Stimulated activated CD8-positive, alpha-beta memory T cell treated with anti-CD3 and anti-CD28 coated beads, Interleukin-12 subunit alpha, Interleukin-12 subunit beta, amount 100 ng/mL, for 1 hour (primary cell): ENCODE results near the gene RGS19.
"Not testable (repeated sequence)": the region's sequence is repeated elsewhere in the genome, so short reads cannot be mapped to it uniquely, and the experiment has no call there.

Source experiments
- DNase-seq: peaks from one replicate; pipeline ENCODE4 v3.0.0-alpha.2; 2020; ENCODE audit warnings: low read depth

RGS19 gene

DNA sequence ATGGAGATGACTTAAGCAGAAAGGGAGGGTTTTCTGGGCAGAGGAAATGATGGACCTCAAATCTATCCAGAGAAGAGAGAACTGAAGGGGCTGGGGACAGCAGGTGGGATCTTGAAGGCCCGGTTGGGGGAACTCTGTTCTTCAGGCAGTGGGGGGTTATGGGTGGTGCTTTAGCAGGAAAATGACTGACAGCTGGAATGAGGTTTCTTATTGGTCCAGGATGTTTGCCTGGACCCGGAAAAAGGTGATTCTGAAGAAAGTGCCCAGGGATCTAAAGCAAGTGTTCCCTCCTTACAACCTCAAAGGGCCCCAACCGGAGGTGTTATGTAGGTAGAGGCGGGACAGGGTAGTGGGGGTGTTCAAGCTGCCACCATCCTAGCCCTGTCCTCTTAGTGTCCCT, 16.1 kb upstream of the RGS19 start:
- no peak for DNase-seq

DNA sequence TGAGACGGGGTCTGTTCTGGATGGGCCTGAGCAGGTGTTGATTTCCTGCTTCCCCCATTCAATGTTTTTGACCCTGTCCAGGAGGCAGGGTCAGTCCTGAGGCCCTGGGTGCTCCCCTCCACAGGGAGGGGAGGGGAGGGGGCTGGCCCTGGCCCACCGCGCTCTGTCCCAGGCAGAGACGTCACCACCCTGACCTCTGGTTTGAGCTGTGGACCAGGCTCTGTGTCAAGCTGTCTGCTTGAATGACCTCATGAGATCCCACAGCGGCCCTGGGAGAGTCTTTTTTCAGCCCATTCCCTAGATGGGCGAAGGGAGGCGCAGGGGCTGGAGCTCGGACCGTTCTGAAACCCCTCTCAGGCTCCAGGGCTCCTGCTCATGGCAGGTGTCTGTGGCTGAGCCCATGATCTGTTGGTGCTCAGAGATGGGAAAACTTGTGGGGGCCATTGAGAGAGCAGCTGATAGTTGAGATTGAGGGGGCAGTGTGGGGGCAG, 13.7 kb upstream of the RGS19 start:
- no peak for DNase-seq

DNA sequence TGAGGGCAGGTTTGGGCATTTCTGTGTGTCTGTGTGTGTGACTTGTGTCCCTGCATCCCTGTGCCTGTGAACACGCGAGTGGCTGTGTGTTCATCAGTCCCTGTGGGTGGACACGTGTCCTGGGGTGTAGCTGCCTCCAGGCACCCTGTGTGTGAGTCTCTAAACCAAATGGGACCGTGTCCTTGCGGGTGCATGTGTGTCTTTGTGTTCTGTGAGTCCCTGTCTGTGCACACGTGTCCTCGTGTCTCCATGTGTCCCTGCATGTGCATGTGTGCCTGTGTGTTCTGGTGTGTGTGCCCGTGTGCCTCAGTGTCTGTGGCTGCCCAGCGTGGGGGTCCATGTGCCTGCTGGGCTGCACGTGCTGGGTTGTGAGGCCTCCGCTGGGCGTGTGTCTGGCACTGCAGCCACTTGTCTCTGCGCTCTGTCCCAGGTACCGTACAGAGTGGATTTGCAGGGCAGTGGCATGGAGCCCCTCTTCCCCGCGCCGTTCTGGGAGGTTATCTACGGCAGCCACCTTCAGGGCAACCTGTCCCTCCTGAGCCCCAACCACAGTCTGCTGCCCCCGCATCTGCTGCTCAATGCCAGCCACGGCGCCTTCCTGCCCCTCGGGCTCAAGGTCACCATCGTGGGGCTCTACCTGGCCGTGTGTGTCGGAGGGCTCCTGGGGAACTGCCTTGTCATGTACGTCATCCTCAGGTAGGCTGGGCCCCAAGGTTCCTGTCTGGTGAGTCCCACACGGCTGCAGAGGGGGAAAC, 13.1 kb upstream of the RGS19 start:
- DNase-seq: no peak

DNA sequence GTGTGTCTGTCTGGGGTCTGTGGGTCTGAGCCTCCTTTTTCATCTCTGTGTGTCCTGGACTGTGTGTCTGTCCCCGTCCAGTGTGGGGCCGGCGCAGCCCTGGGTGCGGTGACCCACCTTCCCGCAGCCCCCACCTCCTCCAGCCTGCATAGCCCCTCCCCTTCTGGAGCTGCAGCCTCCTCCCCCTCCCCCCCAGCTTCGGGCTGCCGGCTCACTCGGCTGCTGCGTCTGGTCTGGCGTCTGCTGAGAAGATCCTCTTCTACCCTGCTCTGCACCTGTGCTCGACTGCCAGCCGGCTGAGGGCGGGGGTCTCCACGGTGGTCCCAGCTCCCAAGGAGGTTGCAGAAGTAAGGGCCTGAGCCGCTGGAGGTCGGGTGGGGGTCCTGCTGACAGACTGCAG, 12.5 kb upstream of the RGS19 start:
- DNase-seq: no peak

DNA sequence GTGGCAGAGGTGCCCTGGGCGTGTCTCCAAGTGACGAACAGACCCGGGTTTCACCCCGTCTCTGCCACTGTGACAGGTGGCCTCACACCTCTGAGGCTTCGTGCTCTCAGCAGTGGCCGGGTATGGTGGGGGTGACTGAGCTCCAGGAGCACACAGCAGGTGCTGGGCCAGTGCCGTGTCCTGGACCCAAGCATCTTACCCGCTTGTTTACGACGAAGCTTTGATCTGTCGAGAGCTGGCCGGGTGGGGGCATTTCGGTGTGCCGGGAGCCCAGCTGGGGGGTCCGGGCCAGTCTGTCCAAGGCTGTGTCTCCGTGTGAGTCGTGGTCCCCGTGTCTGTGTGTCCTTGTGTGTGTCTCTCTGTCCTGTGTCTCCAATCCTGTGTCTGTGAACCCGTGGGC, 12.0 kb upstream of the RGS19 start:
- DNase-seq: no peak

DNA sequence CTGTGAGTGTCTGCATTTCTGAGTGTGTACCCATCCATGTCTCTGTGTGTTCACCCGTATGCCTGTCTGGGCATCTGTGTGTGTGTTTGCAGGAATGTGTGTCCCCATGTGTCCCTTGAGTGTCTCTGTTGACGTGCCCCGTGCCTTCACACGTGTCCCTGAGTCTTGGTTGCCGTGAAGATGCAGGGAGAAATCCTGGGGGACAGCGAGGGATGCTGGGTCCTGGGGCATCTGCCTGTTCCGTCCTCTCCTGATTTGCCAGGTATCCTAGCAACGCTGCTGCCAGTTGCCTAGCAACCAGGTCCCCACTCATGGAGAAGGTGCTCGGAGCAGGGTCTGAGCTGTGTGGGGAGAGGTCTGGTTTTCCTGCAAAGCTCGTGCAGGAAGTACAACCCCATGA, 10.8 kb upstream of the RGS19 start:
- DNase-seq: no peak

DNA sequence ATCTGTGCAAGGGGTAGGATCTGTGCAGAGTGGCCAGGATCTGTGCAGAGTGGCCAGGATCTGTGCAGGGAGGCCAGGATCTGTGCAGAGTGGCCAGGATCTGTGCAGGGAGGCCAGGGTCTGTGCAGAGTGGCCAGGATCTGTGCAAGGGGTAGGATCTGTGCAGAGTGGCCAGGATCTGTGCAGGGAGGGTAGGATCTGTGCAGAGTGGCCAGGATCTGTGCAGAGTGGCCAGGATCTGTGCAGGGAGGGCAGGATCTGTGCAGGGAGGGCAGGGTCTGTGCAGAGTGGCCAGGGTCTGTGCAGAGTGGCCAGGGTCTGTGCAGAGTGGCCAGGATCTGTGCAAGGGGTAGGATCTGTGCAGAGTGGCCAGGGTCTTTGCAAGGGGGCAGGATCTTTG, 9.3 kb upstream of the RGS19 start:
- DNase-seq: not testable (repeated sequence)

DNA sequence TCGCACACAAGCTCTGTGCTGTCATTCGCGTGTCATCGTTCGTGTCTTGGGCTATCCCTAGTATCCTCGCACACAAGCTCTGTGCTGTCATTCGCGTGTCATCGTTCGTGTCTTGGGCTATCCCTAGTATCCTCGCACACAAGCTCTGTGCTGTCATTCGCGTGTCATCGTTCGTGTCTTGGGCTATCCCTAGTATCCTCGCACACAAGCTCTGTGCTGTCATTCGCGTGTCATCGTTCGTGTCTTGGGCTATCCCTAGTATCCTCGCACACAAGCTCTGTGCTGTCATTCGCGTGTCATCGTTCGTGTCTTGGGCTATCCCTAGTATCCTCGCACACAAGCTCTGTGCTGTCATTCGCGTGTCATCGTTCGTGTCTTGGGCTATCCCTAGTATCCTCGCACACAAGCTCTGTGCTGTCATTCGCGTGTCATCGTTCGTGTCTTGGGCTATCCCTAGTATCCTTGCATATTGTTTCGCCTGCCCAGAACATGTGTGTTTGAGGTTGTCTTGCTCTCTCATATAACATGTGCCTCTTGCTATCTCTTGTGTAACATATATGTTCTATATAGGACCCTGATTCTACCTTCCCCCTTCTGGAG, 8.0 kb upstream of the RGS19 start:
- not testable (repeated sequence) for DNase-seq

DNA sequence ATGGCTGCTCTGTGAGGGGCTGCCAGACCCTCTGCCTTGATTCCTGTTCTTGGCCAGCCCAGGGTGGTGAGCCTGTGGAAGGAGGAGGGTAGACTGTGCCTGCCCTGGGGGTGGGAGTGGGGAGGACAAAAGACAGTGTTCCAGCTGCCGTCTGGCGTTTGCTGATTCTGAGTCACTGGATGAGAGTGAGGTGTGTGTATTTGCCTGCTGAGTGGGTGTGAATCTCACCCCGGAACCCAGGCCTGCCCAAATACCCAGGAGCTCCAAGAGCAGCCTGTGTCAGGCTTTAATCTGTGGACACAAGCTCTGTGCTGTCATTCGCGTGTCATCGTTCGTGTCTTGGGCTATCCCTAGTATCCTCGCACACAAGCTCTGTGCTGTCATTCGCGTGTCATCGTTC, 7.5 kb upstream of the RGS19 start:
- no peak for DNase-seq

DNA sequence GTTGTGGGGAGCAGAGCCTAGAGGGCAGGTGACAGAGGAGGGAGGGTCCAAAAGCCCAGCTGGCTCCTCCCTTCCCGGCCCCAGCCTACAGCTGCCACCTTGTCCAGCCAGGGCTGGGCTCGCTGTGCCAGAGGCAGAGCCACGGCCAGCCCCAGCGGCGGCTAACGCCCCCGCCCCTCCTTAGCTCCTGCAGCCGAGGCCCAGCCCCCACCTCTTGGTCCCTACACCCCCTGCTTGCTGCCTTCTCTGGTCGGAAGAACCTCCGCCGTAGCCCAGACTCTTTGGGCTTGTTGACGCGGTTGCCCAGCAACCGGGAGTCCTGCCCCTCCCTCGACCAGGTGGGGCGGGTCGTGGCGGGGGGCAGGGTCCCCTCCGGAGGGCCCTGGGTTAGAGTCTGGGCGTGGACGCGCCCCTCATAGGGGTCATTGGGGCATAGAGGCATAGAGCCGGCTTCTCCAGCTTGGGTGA, 5.4 kb upstream of the RGS19 start:
- no peak for DNase-seq

DNA sequence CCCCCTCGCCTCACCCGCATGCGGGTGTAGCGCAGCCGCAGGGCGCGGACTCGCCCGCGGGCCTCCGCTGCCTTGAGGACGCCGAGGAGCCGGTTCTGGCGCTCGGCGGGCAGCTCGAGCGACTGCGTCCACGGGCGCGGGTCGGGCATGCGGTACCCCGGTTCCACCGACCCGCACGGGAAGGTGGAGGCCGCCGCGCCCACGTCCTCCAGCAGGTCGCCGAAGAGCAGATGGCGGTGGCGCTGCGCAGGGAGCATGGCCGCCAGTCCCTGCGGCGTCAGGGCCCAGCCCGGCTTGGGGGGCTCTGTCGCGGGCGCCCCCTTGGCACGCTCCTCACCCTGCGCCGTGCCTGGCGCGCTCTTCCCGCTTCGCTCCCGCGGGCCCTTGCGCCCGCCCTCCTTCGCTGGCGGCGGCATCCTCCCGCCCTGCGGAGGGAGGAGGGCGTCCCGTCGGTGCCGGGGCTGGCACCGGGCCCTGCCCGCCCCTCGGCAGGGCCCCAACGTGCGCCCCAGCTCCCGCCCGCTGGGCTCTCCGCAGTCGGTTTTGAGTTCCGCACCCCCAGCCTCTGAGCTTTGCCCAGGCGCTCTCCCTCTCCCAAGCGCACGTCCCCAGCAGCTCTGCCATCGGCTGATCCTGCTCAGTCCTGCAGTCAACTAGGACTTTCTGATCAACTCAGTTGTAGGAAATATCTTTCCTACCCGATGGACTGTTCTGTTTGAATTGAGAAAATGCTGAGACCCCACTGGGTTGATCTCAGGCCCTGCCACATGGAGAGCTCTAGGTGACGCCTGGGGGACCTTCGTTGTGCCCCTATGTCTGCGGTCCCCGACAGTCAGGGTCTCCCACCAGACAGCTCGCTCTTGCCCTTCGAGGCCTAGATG, 4.7 kb upstream of the RGS19 start, which contains the start of gene LKAAEAR1:
TSS of gene LKAAEAR1 (minus strand) at position 595 of the 881 bp plus-strand sequence. CDS start at position 416, 179 bp downstream.
- DNase-seq: no peak

DNA sequence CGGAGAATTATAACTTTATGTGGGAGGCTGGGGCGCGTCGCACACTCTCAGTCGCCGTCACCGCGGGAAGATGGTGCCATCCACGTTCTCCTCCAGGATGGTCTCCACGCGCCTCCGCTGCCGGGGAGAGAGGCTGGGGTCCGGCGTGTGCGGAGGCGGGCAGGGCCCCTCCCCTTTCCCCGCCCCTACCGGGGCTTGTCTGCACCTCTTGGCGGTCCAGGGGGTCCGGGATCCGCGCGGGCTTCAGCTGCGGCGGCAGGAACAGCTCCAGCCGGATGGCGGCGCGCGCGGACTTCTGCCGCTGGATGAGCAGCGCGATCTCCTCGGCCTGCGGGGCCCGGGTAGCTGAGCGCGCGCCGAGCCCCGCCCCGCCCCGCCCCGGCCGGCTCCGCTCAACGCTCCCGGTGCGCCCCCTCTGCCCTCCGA, 4.1 kb upstream of the RGS19 start:
- peak; percentile 35 for DNase-seq

DNA sequence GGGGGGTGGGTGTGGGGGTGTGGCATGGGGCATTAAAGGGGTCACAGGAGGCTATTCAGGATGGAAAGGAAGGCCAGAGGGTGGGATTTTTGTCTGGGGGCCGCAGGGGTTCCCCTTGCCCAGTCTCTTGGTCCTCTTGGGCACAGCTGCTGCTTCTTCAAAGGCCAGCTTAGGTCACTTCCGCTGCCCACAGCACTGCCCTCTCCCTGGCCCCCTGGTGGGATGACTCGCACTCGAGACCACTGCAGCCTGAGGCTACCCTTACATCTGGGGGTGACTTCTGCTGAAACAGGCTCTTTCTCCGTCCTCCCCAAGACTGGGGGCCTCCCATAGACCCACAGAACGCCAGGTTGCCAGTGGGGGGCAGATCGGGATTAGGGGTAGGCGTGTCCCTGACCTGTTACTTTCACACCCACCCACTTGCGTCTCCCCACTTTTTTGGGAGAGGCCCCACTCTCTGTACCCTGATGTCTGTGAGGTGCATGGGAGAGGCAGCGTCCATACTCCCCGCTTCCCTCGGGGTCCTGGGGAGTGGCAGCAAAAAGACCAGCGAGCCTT, 3.6 kb upstream of the RGS19 start:
- no peak for DNase-seq

DNA sequence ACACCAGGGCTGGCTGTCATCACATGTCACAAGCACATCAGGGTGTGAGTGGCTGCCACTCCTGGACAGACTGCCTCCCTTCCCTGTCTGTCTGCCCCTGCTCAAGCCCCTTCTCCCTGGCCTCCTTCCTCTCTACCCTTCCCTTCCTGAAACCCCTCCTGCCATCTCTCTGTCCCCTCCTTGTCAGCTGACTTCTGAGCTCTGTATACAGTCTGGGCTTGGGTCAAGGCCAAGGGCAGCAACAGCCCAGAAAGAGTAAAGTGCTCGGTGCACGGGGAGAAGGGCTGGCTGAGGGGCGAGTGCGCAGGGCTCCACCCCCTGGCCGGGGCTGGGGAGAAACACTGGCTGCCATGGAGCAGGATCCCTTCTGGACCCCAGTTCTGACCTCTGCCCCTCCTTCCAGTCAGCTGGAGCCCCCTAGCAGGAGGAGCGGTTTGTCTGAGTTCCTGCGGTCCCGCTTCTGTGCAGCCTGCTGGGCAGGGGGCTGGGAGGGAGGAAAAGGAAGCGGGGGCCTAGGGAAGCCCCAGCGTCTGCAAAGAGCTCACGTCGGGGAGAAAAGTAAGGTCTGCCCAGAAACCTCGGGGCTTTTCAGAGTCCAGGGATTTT, 2.9 kb upstream of the RGS19 start:
- no peak for DNase-seq

DNA sequence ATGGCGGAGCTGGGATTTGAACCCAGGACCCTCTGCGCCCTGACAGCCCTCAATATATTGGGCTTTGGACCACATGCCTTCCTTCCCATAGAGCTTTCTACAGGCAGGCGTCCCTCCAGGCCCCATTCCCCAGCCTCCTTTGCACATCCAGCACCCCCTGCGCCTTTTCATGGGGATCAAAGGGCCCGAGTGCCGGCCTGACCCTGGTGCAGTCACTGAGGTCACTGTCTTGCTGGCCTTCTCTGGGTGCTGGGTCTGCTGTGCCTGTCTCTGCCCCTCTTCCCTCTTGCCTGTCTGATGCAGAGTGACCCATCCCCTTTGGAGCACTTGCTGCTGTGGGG, 2.3 kb upstream of the RGS19 start:
- no peak for DNase-seq

DNA sequence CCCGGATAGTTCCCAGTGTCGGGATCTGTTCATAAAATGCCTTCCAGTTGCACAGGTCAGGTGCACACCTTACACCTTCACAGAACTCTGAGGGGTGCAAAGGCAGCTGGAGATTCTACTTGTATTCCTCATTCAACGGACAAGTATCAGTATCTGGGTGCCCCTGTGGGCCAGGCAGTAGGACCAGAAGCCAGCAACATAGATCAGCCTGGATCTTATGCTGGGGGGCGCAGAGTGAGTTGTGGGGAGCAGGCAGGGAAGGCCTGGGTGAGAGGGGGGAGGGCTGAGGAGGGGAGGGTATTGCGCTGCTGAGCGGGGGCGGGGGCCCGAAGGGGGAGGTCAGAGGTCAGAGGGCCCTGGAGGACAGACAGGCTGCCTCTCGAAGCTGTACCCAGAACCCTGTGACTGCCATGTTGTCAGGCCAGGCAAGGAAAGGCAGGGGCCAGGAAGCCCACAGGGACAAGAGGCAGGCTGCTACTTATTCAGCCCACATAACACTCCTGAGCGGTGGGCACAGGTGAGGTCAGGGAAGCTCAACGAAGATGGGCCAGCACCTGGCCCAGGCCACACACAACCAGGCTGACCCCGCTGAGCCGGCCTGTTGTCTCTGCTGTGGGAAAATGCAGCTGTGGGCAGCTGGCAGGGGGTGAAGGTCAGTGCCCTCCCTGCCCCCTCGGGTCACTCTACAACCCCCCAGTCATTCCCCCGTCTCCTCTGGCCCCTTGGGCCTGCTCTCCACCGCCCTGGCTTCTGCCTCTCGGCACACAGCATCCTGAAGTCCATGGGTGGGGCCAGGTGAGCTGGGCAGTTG, 1.7 kb upstream of the RGS19 start:
- no peak for DNase-seq

DNA sequence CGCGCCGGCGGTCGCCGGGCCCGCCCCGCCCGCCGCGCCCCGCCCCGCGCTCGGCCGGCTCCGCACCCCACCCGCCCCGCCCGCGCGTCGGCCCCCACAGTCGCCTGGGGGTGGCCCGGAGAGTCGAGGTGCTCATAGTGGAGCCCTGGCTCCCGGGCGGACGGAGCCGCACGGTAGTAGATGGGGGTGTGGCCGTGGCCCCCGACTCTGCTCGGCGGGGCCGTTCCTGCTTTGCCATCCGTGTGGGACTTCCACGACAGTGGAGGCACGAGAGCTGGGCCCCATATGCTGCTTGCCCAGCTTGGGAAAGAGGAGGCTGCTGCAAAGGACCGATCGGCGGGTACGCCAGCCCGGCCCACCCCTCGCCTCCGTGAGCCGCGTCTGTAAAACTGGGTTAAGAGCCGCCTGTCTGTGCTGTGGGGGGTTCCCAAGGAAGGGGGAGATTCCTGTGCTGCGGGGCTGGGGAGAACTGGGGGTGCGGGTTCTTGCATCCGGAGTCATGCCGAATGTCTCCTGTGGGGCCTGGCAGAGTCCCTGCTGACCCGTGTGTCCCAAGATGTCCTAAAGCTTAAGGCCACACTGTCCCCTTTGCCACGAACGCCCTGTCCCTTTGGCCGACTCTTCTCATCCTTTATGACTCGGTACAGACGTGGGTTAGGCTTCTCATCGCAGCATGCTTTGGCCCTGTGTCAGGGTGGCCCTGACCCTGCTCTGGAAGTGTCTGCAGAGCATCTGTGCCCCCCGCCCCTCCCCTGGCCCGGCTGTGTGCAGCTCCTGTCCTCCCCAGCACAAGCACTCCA, 895 bp upstream of the RGS19 start, which contains the start of gene OPRL1:
TSS of gene OPRL1 (plus strand) at position 70 of the 800 bp plus-strand sequence. CDS start 12,639 bp downstream, outside the sequence.
- no peak for DNase-seq

DNA sequence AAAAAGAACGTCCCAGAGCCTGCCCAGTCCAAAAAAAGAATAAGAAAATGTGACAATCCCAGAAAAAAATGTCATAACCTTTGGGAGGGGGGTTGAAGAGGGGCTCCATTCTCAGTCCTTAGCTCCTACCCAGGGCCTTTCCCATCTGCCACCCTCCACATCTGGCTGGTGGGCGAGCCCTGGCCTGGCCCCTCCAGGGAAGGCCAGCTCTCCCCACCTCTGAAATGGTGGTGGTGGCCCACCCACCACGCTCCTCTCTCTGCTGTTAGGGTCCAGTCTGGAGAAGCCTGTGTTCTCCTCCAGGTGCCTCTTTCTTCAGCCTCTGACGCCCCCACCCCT, 415 bp downstream of the RGS19 start:
- no peak for DNase-seq

DNA sequence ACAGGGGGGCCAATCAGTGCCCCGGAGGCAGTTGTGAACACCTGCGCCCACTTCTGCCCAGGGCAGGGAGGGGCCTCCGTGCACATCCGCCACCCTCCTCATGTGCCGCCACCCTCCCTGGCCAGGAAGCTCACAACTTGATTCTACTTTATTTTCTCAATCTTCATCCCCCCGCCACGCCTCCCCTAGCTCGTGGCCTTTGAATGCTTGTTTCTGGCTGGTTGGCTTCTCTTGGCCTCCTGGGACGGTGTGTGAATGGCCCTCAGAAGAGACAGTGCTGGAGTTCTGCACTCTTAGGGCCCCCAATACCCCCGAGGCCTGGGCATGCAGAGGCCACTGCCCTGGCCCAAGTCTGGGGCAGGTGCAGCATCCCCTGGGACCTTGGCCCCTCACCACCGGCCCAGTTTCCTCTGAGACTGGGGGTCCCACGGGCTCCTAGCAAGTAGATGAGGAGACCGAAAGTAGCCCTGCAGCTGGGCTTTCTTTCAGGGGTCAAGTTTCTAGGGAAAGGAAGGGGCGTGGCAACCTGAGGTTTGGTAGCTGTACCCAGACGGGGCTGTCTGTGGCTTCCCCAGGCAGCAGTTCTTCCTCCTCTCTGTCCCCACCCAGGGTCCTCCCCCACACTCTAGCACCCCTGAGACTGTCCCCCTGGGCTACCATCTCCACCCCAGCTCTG, 1.3 kb downstream of the RGS19 start:
- DNase-seq: peak; percentile 42

DNA sequence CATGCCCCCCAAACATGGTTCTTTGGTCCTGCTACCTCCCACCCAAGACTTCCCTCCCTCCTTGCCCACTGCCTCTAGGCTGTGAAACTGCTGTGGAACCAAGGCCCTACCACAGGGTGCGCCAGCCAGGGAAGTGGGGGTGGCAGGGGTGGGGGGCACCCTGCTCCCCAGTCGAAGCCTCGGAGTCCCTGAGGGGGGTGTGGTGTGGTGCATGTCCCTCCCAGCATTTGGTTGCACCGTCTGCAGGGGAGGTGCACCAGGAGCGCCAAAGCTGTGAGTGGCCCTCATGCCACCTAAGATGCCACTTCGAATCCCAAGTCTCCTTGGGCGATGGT, 1.8 kb downstream of the RGS19 start:
- no peak for DNase-seq
